ENCODE measurements around the gene PACRG.
A peak's percentile ranks its signal among the peaks of the same experiment; 100 is the strongest.

Gene PACRG

DNA sequence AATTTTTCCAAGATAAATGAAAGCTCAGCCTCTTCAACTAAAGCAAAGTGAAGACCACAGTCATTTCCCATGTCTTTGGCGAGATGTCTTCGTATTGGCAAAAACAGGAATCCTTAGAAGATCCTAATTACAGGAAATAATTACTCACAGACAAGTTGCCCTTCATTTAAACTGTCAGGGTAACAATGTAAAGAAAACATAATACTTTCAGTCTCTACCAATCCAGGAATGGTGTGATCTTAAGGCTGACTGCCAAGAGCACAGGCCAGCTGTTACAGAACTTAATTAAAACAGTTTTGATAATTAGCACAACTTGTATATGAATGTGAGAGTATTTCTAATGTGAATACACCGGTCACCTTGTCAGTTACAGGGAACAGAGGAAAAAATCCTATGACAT lies 292.2 kb downstream of the PACRG start:
- no peak for DNase-seq

DNA sequence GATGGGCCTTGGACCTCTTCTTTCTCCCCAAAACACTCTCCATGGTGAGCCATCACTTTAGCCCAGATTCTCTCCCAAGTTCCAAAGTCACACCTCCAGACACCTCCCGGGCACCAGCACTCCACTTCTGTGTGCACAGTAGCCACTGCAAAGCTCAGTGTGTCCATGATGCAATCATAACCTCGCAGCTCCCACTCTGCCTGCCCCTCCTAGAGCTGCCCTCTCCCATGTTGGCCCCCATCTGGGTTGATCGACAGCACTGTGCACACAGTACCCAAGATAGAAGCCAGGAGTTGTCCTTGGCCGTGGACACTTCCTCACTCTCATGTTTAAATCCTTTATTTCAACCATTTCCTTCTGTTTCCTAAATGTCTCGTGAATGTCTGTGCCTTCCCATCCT lies 293.3 kb downstream of the PACRG start:
- DNase-seq = no peak

DNA sequence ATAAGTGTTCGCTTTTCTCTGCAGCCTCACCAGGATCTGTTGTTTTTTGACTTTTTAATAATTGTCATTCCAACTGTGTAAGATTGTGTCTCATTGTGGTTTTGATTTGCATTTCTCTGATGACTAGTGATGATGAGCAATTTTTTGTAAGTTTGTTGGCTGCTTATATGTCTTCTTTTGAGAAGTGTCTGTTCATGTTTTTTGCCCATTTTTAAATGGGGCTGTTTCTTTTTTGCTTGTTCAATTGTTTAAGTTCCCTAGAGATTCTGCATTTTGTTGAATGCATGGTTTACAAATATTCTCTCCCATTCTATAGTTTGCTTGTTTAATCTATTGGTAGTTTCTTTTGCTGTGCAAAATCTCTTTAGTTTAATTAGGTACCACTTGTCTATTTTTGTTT lies 295.9 kb downstream of the PACRG start:
- no peak for DNase-seq

DNA sequence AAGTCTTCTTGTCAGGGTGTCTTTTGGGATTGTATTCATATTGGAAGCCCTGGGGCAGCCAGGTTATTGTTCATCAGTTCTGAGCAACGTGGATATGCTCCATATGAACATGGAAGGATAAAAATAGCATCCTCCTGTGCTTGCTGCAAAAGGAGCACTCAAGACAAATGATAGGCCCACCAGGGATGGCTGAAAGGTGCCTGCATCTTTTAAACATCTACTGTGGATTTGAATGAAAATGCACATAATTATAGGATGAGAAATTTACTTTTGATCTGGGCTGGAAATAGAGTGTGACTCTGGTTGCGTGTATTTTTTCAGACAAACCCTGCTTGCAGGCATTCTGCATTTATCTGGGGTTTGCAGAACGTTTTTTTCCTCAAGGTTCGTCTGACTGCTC lies 299.1 kb downstream of the PACRG start:
- DNase-seq = no peak

DNA sequence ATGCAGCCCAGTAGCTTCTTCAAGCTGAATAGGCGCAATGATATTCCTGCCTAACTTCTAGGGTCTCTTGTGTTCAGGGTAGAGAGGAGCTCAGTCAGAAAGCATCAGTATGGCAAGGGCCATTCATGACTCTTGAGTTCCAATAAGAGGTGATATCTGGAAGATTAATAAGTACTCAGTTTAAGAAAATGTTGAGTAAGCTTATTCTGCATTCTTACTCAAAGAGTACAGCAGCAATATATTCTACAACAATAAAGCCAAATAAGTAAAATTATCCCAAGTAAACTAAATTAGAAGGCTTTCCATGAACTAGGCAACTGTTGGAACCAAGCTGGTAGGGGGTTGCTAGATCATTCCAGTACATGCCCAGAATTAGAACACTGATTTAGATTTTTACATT lies 303.2 kb downstream of the PACRG start:
- DNase-seq = no peak

DNA sequence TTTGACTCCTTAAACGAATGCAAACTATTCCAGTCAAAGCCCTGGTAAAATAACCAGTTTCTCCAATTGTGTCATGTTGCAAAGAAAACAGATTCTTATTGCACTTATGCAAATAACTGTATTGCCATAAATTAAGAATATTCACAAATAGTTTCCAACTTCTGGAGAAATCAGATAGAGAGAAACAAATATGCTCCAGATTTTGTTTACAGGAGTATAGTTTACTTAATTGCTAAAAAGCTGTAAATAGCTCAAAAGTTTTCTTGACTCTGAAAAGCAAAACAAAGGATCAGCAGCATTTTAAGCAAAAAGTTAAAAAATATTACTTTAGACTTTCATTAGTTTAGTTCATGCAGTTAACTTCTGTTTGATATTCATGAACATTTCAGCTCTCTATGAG lies 304.2 kb downstream of the PACRG start:
- DNase-seq = no peak

DNA sequence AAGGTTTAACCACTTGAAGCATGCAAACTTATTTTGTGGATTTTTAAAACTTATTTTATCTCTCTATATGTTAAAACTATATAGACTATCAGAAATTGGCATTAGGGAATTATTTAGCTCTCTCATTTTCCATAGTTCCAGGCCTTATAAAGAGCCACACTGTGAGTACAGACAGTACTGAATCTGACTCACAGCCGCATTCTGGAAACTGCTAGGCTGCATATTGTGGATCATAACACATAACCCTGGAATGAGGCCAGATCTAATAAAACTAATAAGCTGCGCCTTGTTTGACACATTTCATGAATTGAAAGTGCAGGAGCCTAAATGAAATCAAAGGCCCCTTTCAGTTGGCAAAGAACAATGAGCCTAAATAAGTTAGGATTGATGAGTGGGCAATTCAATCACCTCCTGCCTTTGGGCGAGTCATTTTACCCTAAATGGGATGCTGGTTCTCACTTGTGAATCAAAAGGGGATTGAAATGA lies 308.4 kb downstream of the PACRG start:
- peak; percentile 14 for DNase-seq

DNA sequence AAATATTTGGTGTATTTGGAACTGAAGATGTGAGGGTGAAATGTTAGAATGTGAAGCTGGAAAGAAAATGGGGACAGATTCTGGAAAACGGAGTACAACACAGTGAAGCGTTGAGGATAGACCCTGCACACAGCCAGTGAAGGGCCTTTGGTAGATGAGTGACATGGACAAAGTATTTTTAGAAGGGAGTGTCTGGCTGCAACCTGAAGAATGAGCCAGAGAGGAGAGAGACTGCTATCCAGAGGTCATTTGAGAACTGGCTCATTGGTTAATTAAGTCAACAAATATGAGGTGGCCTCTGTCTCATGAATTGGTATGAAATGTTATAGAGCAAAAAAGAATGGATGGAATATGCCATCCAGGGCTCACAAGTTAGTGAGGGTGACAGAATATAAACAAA lies 310.5 kb downstream of the PACRG start:
- DNase-seq = no peak

DNA sequence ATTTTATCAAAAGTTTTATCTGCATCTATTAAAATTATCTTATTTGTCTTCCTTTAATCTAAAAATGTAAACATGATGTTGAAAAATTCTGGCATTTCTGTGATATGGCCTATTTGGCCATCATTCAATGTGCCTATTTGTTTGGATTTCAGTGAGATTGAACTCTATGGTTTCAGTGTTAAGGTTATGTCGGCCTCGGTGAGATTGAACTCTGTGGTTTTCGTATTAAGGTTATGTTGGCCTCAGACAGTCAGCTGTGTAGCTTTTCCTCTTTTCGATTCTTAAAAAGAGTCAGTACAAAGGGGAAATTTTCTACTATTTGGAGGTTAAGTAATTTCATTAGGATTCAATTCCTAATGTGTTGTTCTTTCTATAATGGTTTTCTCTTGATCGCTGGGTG lies 320.6 kb downstream of the PACRG start:
- no peak for DNase-seq

DNA sequence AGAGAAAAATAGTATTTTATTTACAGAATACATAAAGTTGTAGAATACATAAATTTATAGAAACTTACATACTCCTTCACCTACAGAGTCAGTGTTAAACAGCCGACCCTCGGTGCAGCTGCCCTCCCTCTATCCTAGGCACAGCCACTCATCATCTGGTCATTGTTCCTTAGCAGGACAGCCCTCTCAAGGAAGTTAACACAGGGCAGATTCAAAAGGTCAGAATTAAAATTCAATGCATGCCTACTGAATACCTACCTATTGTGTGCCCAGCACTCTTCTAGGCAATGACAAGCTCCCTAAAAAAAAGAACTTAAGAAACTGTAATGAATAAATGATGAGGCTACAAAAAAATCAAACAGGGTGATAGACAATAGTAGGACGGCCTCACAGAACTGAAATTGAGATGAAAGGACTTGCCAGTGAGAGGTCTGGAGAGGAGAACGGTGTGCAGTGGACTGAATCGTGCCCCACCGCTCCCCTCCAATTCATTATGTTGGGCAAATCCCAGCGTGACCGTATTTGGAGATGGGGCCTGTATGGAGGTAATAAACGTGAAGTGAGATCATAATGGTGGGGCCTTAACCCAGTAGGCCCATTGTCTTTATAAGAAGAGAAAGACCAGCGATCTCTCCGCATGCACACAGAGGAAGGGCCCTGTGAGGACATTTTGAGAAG lies 326.0 kb downstream of the PACRG start:
- DNase-seq = no peak

DNA sequence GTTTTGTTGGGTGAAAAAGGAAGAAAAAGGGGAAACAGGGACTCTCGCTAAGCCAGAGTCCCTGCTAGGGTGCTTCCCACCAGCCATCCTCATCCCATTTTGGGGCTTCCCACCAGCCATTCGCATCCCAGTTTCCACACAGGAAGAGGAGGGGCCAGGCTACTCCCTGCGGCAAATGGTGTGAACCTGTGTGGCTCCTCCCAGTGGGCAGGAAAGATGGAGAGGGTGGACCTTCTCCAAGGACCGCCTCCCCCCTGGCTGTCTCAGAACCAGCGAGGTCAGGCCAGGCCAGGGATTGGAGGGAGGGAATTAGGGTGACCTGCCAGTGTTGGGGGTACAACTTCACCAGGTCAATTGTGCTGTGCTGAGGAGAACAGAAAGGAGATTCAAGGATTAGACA lies 326.9 kb downstream of the PACRG start:
- DNase-seq = no peak

GRCh38 chr6:163057260-163057659 lies 329.5 kb downstream of the PACRG start:
- no peak for DNase-seq

GRCh38 chr6:163062790-163063189 lies 335.0 kb downstream of the PACRG start:
- no peak for DNase-seq

GRCh38 chr6:163063561-163063960 lies 335.8 kb downstream of the PACRG start:
- DNase-seq = no peak

GRCh38 chr6:163064397-163064796 lies 336.6 kb downstream of the PACRG start:
- DNase-seq = no peak

DNA sequence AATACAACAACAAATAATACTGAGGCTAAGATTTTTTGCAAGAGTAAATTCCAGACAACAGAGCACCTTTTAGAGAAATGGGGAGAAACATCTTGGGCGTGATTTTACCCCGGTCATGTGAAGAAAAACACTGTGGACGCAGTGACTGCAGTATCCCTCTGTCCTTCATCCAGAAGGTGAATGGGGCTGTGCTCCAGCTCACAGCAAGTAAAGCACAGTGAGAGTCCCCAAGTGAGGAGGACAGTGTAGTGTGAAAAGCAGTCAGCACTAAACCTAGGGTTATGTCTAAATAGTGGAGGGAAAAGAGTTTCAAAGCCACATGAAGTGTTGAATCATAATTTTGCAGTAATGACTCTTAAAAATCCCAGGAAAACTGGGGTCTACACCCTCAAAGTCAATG lies 338.4 kb downstream of the PACRG start:
- no peak for DNase-seq

DNA sequence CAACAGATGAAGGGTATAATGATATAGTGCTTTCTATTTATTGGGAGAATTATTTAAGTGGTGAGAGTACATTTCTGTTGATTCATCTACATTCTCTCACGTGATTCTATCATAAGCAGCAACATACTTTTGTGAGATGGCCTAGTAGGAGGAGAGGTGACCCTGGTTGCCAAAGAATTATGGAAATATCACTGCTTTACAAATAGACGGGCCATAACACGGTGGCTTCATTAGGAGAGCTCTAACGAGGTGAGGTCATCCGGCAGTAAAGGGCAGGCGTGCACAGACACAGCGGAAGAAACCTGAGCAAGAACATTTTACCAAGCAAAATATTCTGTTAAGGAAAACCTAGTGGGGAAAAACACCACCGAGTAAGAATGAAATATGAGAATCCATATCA lies 349.4 kb downstream of the PACRG start:
- no peak for DNase-seq

- DNase-seq = no peak
These were observed 350.9 kb downstream of the PACRG start for GRCh38 chr6:163078712-163079111.

DNA sequence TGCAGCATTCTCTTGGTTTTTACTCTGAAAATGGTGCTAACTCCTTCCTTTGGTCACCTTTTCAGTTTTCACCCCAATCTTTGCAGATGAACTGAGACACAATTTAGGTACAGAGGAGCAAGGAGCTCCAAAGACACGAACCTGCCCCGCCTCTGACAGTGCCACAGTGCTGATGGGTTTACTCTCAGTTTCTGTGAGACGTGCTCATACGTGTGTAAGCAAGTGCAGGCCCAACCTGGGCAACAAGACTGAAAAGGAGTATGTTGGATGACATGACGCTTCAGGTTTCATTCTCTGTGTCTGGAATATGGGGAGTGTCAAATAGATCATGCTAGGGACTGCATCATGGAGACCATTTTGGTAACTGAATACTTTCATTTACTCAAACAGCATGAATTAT lies 352.5 kb downstream of the PACRG start:
- DNase-seq = no peak

GRCh38 chr6:163083141-163083540 lies 355.4 kb downstream of the PACRG start:
- no peak for DNase-seq

DNA sequence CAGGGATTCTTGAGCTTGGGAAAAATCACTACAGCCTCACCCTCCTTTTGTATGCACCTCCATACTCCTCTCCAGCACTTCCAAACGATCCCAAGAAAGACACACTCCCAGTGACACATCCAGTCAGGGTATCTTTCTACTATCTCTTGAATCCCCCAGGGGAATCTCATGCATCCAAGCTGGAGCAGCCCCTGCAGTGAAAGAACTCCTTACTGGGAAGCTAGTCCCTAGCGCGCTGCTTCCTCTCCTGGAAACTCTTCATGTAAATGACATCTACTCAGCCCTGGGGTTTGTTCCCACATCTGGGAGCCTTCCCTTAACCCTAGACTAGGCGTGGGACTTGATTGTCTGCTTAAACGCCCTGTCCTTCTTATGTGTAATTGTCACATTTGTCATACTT lies 357.7 kb downstream of the PACRG start:
- DNase-seq = no peak

DNA sequence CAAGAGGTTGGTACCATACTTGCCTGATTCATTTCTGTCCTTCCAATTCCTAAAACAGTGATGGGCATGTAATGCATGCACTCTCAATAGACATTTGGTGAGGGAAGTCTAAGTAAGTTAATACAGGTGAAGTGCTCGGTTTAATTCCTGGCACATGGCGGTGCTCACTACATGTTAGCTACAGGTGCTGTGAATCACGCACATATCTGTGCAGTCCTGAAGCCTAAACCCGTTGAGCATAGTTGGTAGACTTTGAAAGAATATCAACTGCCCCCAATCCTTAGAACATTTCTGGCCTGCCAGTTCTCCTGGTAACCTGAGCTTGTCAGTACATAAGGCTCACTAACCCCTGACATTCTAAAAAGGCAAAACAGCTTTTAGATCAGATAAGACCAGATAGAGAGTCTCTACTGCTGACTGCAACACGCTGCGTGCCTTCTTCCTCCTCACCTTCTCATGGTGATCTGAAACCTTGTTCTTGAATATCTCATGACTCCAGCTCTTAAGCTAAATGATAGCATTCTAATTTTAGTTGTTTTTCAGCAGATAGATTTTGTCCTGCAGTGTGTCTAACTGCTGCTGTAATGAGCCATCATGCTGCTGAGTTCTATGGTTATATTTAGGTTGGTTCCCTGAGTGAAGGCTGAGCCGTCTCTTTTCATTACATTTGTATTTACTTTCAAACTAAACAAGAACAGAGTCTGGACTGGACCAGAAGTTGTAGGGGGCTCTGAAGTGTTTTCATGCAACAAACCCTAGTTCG lies 358.3 kb downstream of the PACRG start:
- DNase-seq = no peak

- DNase-seq = no peak
These were observed 358.8 kb downstream of the PACRG start for GRCh38 chr6:163086624-163086920.

- DNase-seq = no peak
These were observed 360.2 kb downstream of the PACRG start for GRCh38 chr6:163087981-163088380.

DNA sequence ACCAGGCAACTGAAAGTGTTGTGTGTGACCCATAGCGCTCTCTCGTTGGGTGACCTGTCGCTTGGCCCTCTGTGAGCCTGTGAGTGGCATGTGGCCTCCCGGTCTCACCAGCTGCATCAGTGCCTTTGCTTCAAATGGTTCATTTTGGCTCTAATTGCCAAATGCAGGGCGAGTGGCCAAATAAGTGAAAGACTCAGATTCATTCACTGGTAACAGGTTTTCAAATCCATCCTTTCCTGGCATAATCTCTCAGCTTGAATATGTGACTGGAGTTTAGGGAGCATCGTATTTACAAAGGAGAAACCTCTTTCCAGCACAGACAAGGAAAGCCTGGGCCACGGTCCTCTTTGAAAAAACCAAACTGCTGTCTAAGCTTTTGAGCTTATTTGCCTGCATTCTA lies 365.1 kb downstream of the PACRG start:
- no peak for DNase-seq

Data from NCI-H748 treated with DMSO at 0.1 percent for 48 hours (cell line).